Endothelial cell (in vitro differentiated cells): ENCODE data around the gene TEN1. TPM values are rescaled to one million over a fixed set of nuclear protein-coding genes. Genes with fewer than 3 reads are reported as not detected.

ENCODE experiments used
- DNase-seq: peaks from one replicate; pipeline ENCODE4 v3.0.0; 2021; ENCODE audit warnings: low spot score
- H3K27ac Mint-ChIP-seq: one replicate; pipeline ENCODE4 v1.8.0; 2021; ENCODE audit warnings: mixed read lengths, inconsistent platforms; ENCODE audit not compliant: unreplicated experiment
- H3K27me3 Mint-ChIP-seq: one replicate; pipeline ENCODE4 v1.8.0; 2021; ENCODE audit warnings: mild to moderate bottlenecking, moderate library complexity, mixed read lengths, inconsistent platforms; ENCODE audit not compliant: unreplicated experiment
- H3K36me3 Mint-ChIP-seq: one replicate; pipeline ENCODE4 v1.8.0; 2021; ENCODE audit warnings: mild to moderate bottlenecking, low read depth, mixed read lengths, inconsistent platforms; ENCODE audit not compliant: unreplicated experiment
- H3K4me1 Mint-ChIP-seq: one replicate; pipeline ENCODE4 v1.8.0; 2021; ENCODE audit warnings: mild to moderate bottlenecking, mixed read lengths, inconsistent platforms; ENCODE audit not compliant: unreplicated experiment
- H3K4me3 Mint-ChIP-seq: one replicate; pipeline ENCODE4 v1.8.0; 2021; ENCODE audit warnings: mild to moderate bottlenecking, mixed read lengths, inconsistent platforms; ENCODE audit not compliant: unreplicated experiment
- H3K9me3 Mint-ChIP-seq: one replicate; pipeline ENCODE4 v1.8.0; 2021; ENCODE audit warnings: mixed read lengths, inconsistent platforms; ENCODE audit not compliant: unreplicated experiment
- CTCF ChIP-seq: fragments of 200-600 bp; sonication (generic); IDR thresholded peaks from one replicate; pipeline ENCODE4 v1.5.0; 2021; ENCODE audit warnings: antibody characterized with exemption; ENCODE audit not compliant: unreplicated experiment
- long read RNA-seq: library from polyadenylated mRNA; unstranded; transcript quantifications from one replicate; pipeline ENCODE4 v2.0.0, GENCODE V29; 2020; ENCODE audit not compliant: unreplicated experiment
- total RNA-seq: library from RNA; stranded (reverse); fragmentation: NEBNext Ultra II Directional; extraction: Animal tissue kit (Norgen Biotek cat#: 25700); gene quantifications from one replicate; pipeline ENCODE4 v1.2.1, GENCODE V29; 2021; ENCODE audit not compliant: unreplicated experiment

Gene TEN1
- 22.6 TPM for total RNA-seq
- long read RNA-seq, transcript TEN1-201 (4 exons, 994 nt), result major isoform, 15 of 15 reads
- long read RNA-seq, partial matches to known transcripts, result 0 of 15 reads
- long read RNA-seq, other reads (novel, unspliced or antisense), result 0 of 15 reads

- Mint-ChIP-seq H3K4me1 (peaks cover 26% of the 10 kb centered on the region), H3K27me3 (peaks cover 1% of the 10 kb centered on the region), H3K27ac (peak within 1 kb of the TSS; percentile 100), H3K36me3 (no peaks in the 10 kb centered on the region), H3K9me3 (no peaks in the 10 kb centered on the region), H3K4me3 (peak within 1 kb of the TSS; percentile 98)
- TF ChIP-seq CTCF, result peak; percentile 16
- peak; percentile 93 for DNase-seq
Observed at GRCh38 chr17:75978938-75979704, at the start of gene TEN1, which contains the start of gene ACOX1. TSS of gene TEN1 (plus strand) at chr17:75979240. CDS start at chr17:75986193, 6,953 bp downstream. TSS of gene ACOX1 (minus strand) at chr17:75979166. CDS start at chr17:75979073, 93 bp downstream.

DNA sequence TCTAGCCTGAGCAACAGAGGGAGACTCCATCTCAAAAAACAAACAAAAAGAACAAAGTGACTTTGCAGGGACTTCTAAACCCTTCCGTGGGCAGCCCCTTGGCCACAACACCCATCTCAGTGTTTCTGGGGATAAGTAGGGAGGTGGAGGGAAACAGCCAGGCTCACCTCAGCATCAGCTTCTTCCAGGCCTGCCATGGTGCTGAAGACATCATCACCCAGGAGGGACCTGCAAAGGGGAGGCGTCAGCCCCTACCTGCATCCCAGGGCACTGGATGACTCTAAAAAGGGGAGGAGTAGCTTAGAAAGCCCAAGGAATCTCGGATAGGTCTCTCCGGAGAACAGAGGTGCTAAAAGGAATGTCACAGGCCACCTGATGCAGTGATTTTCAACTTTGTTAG, 48.0 kb upstream of the TEN1 start:
- Mint-ChIP-seq H3K4me3 (no peak overlapping the region), H3K27ac (no peak overlapping the region), H3K9me3 (no peaks in the 10 kb centered on the region), H3K27me3 (peaks cover 3% of the 10 kb centered on the region), H3K36me3 (peaks cover 5% of the 10 kb centered on the region), H3K4me1 (no peaks in the 10 kb centered on the region)
- no peak for TF ChIP-seq CTCF
- DNase-seq, result no peak

GRCh38 chr17:75932852-75933251, 46.2 kb upstream of the TEN1 start:
- H3K4me3 Mint-ChIP-seq, result no peak overlapping the region
- no peak for TF ChIP-seq CTCF
- peaks cover 3% of the 10 kb centered on the region for H3K27me3 Mint-ChIP-seq
- no peaks in the 10 kb centered on the region for H3K4me1 Mint-ChIP-seq
- H3K9me3 Mint-ChIP-seq, result no peaks in the 10 kb centered on the region
- no peak overlapping the region for H3K27ac Mint-ChIP-seq
- no peak for DNase-seq
- H3K36me3 Mint-ChIP-seq, result peaks cover under 1% of the 10 kb centered on the region

DNA sequence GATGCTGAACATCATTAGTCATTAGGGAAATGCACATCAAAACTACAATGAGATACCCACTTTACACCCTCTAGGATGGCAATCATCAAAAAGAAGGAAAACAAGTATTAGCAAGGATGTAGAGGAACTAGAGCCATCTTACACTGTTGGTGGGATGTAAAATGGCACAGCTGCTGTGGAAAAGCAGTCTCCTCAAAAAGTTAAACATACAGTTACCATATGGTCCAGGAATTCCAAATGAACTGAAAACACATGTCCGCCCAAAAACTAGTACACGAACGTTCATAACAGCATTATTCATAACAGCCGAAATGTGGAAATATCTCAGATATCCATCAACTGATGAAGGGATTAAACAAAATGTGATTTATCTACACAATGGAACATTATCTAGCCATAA, 45.2 kb upstream of the TEN1 start:
- Mint-ChIP-seq H3K9me3 (no peaks in the 10 kb centered on the region), H3K36me3 (peaks cover 3% of the 10 kb centered on the region), H3K27me3 (peaks cover 4% of the 10 kb centered on the region), H3K27ac (no peak overlapping the region), H3K4me1 (no peaks in the 10 kb centered on the region), H3K4me3 (no peak overlapping the region)
- TF ChIP-seq CTCF, result no peak
- no peak for DNase-seq

DNA sequence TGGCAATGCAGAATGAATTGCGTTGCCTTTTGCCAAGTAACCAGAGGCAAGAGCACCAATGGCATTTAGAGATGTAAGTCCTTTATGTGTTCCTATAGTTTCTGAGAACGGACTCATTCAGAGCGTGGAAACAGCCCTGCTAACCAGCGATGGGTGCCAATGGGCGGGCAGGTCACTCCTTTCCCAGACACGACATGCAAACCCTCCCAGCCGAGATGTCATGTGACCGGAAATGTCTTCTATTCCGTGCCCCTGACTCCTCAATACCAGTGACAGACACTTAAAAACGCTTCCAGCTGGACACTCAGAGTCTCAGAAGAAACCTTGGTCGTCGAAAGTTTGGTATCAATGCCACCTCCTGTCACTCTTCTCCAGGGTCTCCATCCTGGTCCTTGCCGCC, 41.4 kb upstream of the TEN1 start:
- Mint-ChIP-seq H3K27me3 (peaks cover 9% of the 10 kb centered on the region), H3K36me3 (peaks cover 7% of the 10 kb centered on the region), H3K4me3 (no peak overlapping the region), H3K27ac (no peak overlapping the region), H3K9me3 (no peaks in the 10 kb centered on the region), H3K4me1 (peaks cover 6% of the 10 kb centered on the region)
- no peak for DNase-seq
- TF ChIP-seq CTCF, result no peak
